KMS-11 (cell line): ENCODE results near the gene SSBP2.
"Not testable (repeated sequence)": the region's sequence is repeated elsewhere in the genome, so short reads cannot be mapped to it uniquely, and the experiment has no call there.

Source experiments
- H2AFZ ChIP-seq: fragments of 200-600 bp; sonication (generic); 2 replicates; pipeline ENCODE4 v1.6.1; 2016; ENCODE audit warnings: antibody characterized with exemption, mixed run types, low read depth
- H3K27ac ChIP-seq: fragments of 200-600 bp; sonication (generic); 2 replicates; pipeline ENCODE4 v1.6.1; 2016; ENCODE audit warnings: mild to moderate bottlenecking, mixed run types
- H3K27me3 ChIP-seq: fragments of 200-600 bp; sonication (generic); 2 replicates; pipeline ENCODE4 v1.6.1; 2017; ENCODE audit warnings: mild to moderate bottlenecking, low read depth, mixed run types, moderate library complexity; ENCODE audit not compliant: insufficient read depth
- H3K36me3 ChIP-seq: fragments of 200-600 bp; sonication (generic); 2 replicates; pipeline ENCODE4 v1.6.1; 2017; ENCODE audit warnings: mild to moderate bottlenecking, mixed run types; ENCODE audit not compliant: insufficient read depth
- H3K4me1 ChIP-seq: fragments of 200-600 bp; sonication (generic); 2 replicates; pipeline ENCODE4 v1.6.1; 2016; ENCODE audit warnings: mild to moderate bottlenecking, low read depth, mixed run types; ENCODE audit not compliant: poor library complexity, severe bottlenecking
- H3K4me2 ChIP-seq: fragments of 200-600 bp; sonication (generic); 2 replicates; pipeline ENCODE4 v1.7.0; 2016; ENCODE audit warnings: mild to moderate bottlenecking, mixed run types
- H3K4me3 ChIP-seq: fragments of 200-600 bp; sonication (generic); IDR thresholded peaks from 2 replicates; pipeline ENCODE4 v1.6.1; 2017; ENCODE audit warnings: low read depth, low read length, mixed read lengths; ENCODE audit not compliant: insufficient read depth
- H3K79me2 ChIP-seq: fragments of 200-600 bp; sonication (generic); 2 replicates; pipeline ENCODE4 v1.6.1; 2016; ENCODE audit warnings: low read depth, mixed run types; ENCODE audit not compliant: insufficient read depth
- H3K9ac ChIP-seq: fragments of 200-600 bp; sonication (generic); 2 replicates; pipeline ENCODE4 v1.6.1; 2016; ENCODE audit warnings: mild to moderate bottlenecking, mixed run types
- H4K20me1 ChIP-seq: fragments of 200-600 bp; sonication (generic); 2 replicates; pipeline ENCODE4 v1.6.1; 2016; ENCODE audit warnings: mild to moderate bottlenecking, mixed run types; ENCODE audit not compliant: insufficient read depth
- TF ChIP-seq, protein P1 (sequence below): fragments of 200-600 bp; sonication (generic); conservative IDR thresholded peaks from 2 replicates; pipeline ENCODE4 v1.6.1; 2017; ENCODE audit warnings: low read depth, mild to moderate bottlenecking, antibody characterized with exemption, low read length, moderate library complexity, mixed read lengths

Gene SSBP2

DNA sequence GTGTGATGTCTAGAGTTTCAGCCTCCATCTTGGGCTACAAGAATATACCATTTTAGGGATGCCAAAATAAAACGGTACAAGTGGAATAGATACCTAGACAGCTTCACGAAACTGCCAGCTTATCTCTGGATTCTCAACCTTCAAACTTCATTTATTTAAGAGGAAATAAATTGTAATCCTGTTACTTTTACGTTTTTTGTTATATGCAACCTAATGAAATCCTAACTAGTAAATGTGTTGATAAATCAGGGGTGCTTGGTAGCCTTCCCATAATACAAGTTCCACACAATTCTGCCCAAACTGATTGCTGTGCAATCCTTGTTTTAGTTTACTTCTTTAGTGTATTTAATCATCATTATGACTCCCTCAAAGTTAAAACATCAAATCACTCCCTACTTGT, 75.5 kb downstream of the SSBP2 start:
- no peak overlapping the region for H3K9ac ChIP-seq
- H3K36me3 ChIP-seq: no peaks in the 10 kb centered on the region
- no peak overlapping the region for H3K4me2 ChIP-seq
- TF ChIP-seq, protein P1, sequence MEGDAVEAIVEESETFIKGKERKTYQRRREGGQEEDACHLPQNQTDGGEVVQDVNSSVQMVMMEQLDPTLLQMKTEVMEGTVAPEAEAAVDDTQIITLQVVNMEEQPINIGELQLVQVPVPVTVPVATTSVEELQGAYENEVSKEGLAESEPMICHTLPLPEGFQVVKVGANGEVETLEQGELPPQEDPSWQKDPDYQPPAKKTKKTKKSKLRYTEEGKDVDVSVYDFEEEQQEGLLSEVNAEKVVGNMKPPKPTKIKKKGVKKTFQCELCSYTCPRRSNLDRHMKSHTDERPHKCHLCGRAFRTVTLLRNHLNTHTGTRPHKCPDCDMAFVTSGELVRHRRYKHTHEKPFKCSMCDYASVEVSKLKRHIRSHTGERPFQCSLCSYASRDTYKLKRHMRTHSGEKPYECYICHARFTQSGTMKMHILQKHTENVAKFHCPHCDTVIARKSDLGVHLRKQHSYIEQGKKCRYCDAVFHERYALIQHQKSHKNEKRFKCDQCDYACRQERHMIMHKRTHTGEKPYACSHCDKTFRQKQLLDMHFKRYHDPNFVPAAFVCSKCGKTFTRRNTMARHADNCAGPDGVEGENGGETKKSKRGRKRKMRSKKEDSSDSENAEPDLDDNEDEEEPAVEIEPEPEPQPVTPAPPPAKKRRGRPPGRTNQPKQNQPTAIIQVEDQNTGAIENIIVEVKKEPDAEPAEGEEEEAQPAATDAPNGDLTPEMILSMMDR: no peak
- peaks cover 12% of the 10 kb centered on the region; the same call in 1 of the 2 replicates for H4K20me1 ChIP-seq
- no peaks in the 10 kb centered on the region for H3K27me3 ChIP-seq
- peaks cover 96% of the 10 kb centered on the region for H3K79me2 ChIP-seq
- H3K4me3 ChIP-seq: no peak overlapping the region
- no peak overlapping the region for H3K27ac ChIP-seq
- no peak overlapping the region for H2AFZ ChIP-seq
- peaks cover 54% of the 10 kb centered on the region for H3K4me1 ChIP-seq

DNA sequence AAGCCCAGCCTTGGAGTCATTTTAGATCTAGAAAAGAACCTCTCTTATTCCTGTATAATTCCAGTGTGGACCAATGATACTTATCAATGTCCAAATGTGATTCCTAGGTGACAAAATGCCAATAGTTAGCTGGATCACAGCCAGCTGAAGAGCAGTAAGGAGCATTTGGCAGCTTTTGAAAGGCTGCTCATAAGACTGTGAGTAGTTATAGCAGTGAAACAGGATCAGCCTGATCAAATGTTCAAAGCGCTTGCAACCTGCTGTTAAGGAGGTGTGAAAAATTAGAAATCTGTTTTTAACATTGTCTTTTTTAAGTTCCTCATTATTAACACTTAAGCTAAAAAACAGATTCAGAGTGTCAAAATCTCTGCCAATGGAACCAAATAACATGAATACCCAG, 85.1 kb downstream of the SSBP2 start:
- peaks cover 98% of the 10 kb centered on the region for H3K79me2 ChIP-seq
- no peak overlapping the region for H2AFZ ChIP-seq
- 0 out of 2 replicates have a peak, but pooled peaks cover 18% of the 10 kb centered on the region for H4K20me1 ChIP-seq
- H3K4me2 ChIP-seq: no peak overlapping the region
- TF ChIP-seq, protein P1: no peak
- H3K9ac ChIP-seq: no peak overlapping the region
- peaks cover 27% of the 10 kb centered on the region for H3K4me1 ChIP-seq
- no peaks in the 10 kb centered on the region for H3K36me3 ChIP-seq
- no peaks in the 10 kb centered on the region for H3K27me3 ChIP-seq
- H3K27ac ChIP-seq: no peak overlapping the region
- H3K4me3 ChIP-seq: no peak overlapping the region

DNA sequence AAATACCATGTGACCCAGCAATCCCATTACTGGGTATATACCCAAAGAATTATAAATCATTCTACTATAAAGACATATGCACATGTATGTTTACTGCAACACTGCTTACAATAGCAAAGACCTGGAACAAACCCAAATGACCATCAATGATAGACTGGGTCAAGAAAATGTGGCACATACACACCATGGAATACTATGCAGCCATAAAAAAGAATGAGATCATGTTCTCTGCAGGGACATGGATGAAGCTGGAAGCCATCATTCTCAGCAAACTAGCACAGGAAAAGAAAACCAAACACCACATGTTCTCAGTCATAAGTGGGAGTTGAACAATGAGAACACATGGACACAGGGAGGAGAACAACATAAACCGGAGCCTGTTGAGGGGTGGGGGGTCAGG, 90.3 kb downstream of the SSBP2 start:
- peaks cover 98% of the 10 kb centered on the region for H3K79me2 ChIP-seq
- not testable (repeated sequence) for H4K20me1 ChIP-seq, H3K4me2 ChIP-seq, H3K27ac ChIP-seq, H3K27me3 ChIP-seq, H3K9ac ChIP-seq, H2AFZ ChIP-seq, H3K4me3 ChIP-seq, H3K36me3 ChIP-seq
- peaks cover 27% of the 10 kb centered on the region for H3K4me1 ChIP-seq

DNA sequence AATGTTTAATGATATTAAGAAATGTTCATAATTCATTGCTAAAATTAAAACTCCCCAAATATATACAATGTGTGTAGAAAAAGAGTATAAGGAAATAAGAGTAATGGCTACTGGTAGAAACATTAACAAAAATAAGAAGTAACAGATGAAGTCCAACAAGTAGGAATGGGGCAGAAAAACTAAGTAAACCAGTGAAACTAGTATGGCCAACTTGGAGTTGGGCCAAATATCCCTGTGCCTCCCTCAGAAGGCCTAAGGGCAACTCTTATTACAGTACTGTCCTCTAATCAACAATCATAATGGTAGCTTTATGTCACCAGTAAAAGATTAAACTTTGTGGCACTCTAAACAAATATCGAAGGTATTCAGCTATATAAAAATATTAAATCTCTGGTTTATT, 93.5 kb downstream of the SSBP2 start:
- Histone ChIP-seq H3K4me1 (peaks cover 34% of the 10 kb centered on the region), H3K4me3 (no peak overlapping the region), H2AFZ (no peak overlapping the region), H3K9ac (no peak overlapping the region), H3K27ac (no peak overlapping the region), H4K20me1 (peaks cover 4% of the 10 kb centered on the region; the same call in 1 of the 2 replicates), H3K79me2 (peaks cover 88% of the 10 kb centered on the region), H3K27me3 (no peaks in the 10 kb centered on the region), H3K4me2 (no peak overlapping the region), H3K36me3 (no peaks in the 10 kb centered on the region)
- TF ChIP-seq, protein P1: no peak

DNA sequence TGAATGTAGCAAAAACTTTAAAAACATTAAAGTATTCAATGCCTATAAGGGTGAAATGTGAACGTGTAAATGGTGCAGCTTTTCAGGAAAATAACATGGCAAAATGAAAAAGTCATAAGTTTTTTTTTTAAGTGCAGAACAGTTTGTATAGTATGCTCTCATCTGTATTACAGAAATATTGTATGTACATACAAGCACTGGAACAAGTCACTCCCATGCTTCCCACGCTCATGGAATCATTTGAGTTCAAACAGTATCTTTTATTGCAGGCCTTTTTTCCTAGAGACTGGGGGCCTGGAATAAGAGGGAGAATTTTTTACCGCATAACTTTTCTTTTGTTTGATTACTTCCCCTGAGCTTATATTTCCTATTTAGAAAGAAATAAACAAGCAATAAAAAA, 94.1 kb downstream of the SSBP2 start:
- H3K27ac ChIP-seq: no peak overlapping the region
- peaks cover 40% of the 10 kb centered on the region for H3K4me1 ChIP-seq
- no peaks in the 10 kb centered on the region for H3K27me3 ChIP-seq
- H3K4me2 ChIP-seq: no peak overlapping the region
- peaks cover 82% of the 10 kb centered on the region for H3K79me2 ChIP-seq
- H2AFZ ChIP-seq: no peak overlapping the region
- TF ChIP-seq, protein P1: no peak
- no peaks in the 10 kb centered on the region for H3K36me3 ChIP-seq
- no peak overlapping the region for H3K4me3 ChIP-seq
- no peak overlapping the region for H3K9ac ChIP-seq
- H4K20me1 ChIP-seq: peaks cover 4% of the 10 kb centered on the region; the same call in 1 of the 2 replicates
